ENCODE results near the gene LRP6.

LRP6 gene

DNA sequence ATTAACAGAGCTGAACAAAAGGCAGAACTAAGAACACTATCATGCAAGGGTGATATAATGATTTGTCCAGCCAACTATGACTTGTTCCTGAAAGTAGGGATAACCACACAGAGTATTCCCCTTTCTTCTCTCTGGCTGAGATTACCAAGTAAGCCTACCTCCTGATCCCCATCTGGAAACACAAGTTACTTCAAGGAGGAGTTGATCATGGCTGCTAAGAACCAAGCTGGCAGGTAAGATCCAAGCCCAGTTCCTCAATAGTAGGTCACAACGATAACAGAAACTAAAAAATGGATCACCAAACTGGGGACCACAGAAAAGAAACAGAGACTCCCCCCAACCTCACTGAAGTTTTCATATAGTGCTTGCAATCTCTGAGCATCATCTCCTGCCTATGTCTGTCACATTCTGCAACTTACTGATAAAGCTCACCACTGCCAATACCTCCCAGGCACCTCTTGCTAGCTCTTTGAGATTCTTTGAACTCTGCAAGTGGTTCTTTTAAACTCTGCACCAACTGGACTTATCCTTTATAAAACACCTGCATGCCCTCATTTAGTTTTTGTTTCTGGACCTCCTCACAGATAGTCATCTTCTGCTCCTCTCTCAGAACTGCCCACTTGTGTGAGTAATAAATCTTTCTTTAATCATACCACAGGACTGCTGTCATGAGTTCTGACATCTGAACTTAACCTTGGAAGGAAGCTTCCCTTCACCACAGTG is 76.6 kb downstream of the LRP6 start:
- POLR2A ChIA-PET (ENCODE audit: low non-redundant PET), result no interaction called here
- CTCF ChIA-PET, result no interaction called here
- no peak overlapping the region for H3K27ac ChIP-seq
- no peak for TF ChIP-seq CTCF (conservative IDR thresholded peaks at IDR 0.05; ENCODE audit: low read depth)
- no peak for DNase-seq (ENCODE audit: low spot score)

DNA sequence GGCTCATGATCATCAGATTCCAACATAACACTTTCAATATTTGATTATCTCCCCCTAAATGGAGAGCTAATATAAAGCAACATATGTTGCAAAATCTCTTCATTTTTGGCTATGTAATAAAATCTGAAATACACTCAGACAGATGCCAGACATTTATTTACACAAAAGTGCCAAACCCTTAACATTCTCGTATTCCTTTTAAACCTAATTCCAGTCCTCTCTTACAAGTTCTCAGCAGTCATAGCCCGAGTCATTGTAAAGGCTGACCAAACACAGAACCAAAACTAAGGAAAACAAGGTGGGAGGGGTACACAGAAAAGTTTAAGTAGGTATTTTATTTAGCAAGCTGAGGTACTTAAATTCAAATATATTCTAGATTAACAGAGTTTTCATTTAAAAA is 81.4 kb downstream of the LRP6 start:
- TF ChIP-seq CTCF (conservative IDR thresholded peaks at IDR 0.05; ENCODE audit: low read depth), result no peak
- CTCF ChIA-PET, result no interaction called here
- DNase-seq (ENCODE audit: low spot score), result no peak

DNA sequence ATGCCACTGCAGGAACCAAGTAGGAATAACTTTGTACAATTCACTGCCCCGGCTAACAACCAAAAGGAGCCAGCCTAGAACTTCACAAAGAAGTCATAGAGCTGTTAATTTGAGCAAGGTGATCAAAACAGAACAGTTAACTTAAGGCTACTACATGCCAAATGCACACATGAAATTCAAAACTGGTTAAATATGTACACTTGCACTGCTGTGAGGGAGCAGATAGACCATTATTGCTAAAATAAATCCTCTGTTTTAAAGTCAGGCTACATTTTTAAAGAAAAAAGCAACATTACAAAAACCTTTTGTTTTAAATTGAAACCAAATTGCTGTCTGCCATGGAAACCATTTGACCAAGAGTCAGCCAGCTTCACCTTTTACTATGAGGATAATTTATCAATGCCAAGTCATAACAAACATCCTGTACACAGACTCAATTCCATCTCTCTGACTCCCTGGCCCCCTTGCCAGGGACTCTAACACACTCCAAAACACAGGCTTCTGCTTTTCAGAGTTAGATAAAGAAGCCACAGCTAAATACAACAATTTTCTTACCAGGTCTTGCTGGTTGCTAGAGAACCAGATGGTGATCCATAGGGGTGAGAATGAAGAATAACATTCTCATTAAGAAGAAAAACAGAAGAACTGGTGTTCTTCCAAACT is 84.0 kb downstream of the LRP6 start:
- ChIA-PET CTCF (interaction anchor here (0.6 to 0.7 kb wide), 2 partner anchors 22 to 261 kb away, joined by 3 read pairs; no protein-coding TSS in a partner anchor), POLR2A (ENCODE audit: low non-redundant PET) (no interaction called here)
- DNase-seq (ENCODE audit: low spot score), result no peak
- no peak overlapping the region for H3K27ac ChIP-seq
- no peak for TF ChIP-seq CTCF (conservative IDR thresholded peaks at IDR 0.05; ENCODE audit: low read depth)

More for the DNA sequence above, 81.4 kb downstream of the LRP6 start:
- POLR2A ChIA-PET (ENCODE audit: low non-redundant PET), result no interaction called here
- no peak overlapping the region for H3K27ac ChIP-seq

DNA sequence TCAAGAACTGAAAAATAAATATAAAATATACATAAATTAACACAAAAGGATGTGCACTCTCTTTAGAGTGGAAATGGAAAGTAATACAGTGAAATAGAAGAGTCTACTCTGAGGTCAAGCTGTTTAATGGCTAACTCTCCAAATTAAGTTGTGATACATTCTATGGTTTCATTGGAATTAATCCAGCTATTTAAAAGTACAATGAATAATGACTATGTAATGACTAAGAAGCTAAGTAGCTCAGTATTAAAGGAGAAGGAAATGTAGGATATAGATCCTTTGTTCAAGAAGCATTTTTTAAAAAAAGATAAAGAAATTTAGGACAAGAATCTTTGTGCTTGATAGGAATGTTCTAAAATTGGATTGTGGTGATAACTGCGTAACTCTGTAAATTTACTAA is 85.3 kb downstream of the LRP6 start:
- DNase-seq (ENCODE audit: low spot score), result peak; percentile 8
- POLR2A ChIA-PET (ENCODE audit: low non-redundant PET), result no interaction called here
- CTCF ChIA-PET, result no interaction called here

GRCh38 chr12:12180575-12180974 is 86.3 kb downstream of the LRP6 start:
- TF ChIP-seq CTCF (conservative IDR thresholded peaks at IDR 0.05; ENCODE audit: low read depth), result no peak
- ChIA-PET CTCF (no interaction called here), POLR2A (ENCODE audit: low non-redundant PET) (no interaction called here)
- H3K27ac ChIP-seq, result no peak overlapping the region
- no peak for DNase-seq (ENCODE audit: low spot score)

More for the DNA sequence above, 85.3 kb downstream of the LRP6 start:
- H3K27ac ChIP-seq, result no peak overlapping the region
- TF ChIP-seq CTCF (conservative IDR thresholded peaks at IDR 0.05; ENCODE audit: low read depth), result no peak

DNA sequence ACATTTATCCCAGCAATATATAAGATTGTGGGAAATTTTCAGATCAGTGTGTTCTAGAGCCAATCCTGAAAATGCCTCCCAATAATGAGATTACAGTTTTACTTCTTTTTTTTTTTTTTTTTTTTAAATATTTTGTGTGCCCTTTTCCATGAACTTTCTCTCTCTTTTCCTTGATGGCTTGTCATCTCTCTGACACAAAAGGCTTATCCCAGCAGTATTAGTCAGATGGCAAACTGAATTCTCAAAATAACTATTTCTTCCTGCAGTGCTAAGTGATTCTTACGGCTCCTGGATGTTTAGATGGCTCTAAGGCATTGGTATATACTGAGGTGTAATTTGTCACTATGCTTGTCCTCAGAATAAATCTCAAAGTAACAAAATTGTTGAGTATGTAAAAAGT is 86.7 kb downstream of the LRP6 start:
- ChIA-PET POLR2A (ENCODE audit: low non-redundant PET) (no interaction called here), CTCF (no interaction called here)
- no peak for DNase-seq (ENCODE audit: low spot score)
- TF ChIP-seq CTCF (conservative IDR thresholded peaks at IDR 0.05; ENCODE audit: low read depth), result no peak
- no peak overlapping the region for H3K27ac ChIP-seq

Measured in RWPE1 (cell line).